Activated T-cell treated with anti-CD3 and anti-CD28 coated beads for 24 hours (primary cell): Measurements from ENCODE around the gene WEE2.

Experiments used
- DNase-seq: peaks from one replicate; pipeline ENCODE4 v3.0.0-alpha.2; 2020; ENCODE audit warnings: low read depth

WEE2 gene

GRCh38 chr7:141691540-141691939 is 16.6 kb upstream of the WEE2 start:
- no peak for DNase-seq

DNA sequence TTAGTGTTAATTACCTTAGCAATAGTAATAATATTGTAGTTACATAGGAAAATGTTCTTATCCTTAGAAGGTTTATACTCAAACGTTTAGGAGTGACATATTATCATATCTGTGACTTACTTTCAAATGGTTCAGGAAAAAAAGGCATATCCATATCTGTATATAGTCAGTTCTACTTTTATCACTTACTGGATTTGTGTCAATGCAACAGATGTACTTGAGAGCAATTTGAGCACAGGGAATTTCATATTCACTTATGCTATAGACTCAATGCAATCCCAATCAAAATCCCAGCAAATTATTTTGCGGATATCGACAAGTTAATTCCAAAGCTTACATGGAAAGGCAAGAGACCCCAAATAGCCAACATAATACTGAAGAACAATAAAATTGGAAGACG is 16.2 kb upstream of the WEE2 start:
- DNase-seq, result no peak

GRCh38 chr7:141693082-141693481 is 15.1 kb upstream of the WEE2 start:
- no peak for DNase-seq

GRCh38 chr7:141695803-141696289 is 12.3 kb upstream of the WEE2 start:
- no peak for DNase-seq

DNA sequence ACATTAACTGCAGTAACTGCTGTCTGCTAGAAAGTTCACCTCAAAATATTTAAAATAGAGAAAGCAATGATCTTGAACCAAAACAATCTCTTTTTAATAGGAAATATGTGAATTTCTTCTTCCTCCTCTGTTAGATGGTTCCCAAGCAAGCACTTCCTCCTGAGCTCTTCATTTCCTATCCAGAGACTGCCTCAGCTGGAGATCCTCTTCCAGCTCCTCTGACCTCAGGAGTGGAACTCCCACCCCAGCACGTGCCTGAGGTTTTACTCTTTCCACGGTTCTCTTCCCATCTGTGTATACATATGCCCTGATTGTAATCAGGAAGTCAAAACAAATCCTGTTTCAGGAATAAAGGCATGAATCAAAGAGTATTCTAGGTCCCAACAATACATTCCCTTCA is 11.8 kb upstream of the WEE2 start:
- DNase-seq, result no peak

GRCh38 chr7:141697211-141697871 is 10.8 kb upstream of the WEE2 start:
- no peak for DNase-seq

DNA sequence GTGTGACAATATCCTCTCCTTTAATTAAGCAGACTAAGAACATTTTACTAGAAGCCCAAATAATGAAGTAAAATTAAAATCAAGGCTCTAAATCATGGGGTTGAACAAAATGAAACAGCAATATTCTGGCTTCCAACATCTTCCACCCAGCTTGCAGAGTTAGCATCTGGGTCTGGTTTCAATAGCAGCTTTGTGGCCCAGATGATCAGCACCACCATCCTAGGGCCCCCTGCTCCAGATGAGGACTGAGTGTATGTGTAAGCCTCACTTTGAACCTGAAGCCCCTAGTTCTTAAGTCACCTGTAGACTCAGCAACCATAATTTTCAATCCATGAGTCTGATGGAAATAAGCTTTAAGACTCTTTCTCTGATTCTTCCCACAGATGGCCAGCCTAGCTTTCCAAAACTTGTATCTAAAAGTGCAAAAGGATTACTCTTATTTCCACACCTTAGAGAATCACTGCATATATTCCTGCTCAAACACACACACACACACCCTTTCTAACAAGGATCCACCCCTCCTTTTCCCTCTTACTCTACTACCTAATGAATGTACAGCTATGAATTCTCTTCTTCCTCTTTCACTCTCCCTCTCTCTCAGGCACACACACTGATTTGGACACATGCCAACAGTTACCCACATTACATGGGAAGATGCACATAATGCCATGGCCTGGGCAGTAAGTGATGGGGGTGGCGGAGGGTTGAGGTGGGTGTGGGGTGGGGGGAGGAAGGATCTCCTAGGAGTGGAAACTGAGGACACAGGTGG is 9.7 kb upstream of the WEE2 start:
- no peak for DNase-seq

- DNase-seq, result no peak
Measured at GRCh38 chr7:141699860-141700259, 8.3 kb upstream of the WEE2 start.

DNA sequence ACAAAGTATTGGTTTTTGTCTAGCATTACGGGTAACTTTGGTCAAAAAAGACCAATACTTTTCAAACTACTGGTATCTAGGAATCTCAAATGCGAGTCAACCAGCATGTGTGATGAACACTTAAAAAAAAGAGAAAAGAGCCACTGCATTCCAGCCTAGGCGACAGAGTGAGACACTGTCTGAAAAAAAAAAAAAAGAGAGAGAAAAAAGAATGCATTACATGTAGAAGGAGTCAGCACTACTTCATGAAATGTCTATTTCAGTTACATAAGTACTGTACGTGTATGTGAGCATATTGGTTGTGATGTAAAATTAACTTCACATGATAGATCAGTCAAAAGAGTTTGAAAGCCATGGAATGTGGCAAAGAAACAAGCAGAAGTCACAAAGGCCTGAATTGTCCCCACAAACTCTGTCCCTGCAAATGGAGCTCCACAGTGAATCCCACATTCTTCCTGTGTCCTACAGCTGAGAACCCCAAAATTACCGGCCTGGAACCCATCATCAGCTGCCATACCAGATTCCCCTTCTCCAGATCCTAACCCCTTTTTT is 7.8 kb upstream of the WEE2 start:
- no peak for DNase-seq

GRCh38 chr7:141700848-141701371 is 7.2 kb upstream of the WEE2 start:
- no peak for DNase-seq

GRCh38 chr7:141701489-141702046 is 6.6 kb upstream of the WEE2 start:
- DNase-seq, result peak; percentile 57

- peak; percentile 26 for DNase-seq
Measured at GRCh38 chr7:141702047-141702567, 6.0 kb upstream of the WEE2 start, which contains the start of gene DENND11. Gene DENND11 (minus strand): TSS chr7:141702166. CDS start chr7:141702153, 13 bp downstream.

- no peak for DNase-seq
Measured at GRCh38 chr7:141702892-141703291, 5.3 kb upstream of the WEE2 start.

GRCh38 chr7:141704112-141704511 is 4.0 kb upstream of the WEE2 start:
- DNase-seq, result no peak

DNA sequence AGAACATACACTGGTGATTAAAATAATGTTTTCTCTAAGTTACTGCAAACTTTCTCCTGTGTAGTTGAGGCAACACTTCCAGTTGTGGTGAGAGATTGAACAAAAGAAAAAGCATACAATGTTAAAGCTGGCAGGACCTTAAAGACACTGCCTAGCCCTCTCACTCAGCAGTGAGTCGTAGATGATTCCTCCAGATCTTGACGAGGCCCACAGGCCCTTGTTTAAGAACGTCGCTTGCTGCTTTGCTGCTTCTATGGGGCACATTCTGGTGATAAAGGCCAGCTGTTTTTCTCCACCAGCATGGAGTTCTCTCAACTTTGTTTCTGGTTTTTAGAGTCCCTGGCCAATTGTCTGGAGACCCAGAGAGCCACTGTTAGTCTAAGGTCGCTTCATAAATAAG is 3.4 kb upstream of the WEE2 start:
- DNase-seq, result no peak

DNA sequence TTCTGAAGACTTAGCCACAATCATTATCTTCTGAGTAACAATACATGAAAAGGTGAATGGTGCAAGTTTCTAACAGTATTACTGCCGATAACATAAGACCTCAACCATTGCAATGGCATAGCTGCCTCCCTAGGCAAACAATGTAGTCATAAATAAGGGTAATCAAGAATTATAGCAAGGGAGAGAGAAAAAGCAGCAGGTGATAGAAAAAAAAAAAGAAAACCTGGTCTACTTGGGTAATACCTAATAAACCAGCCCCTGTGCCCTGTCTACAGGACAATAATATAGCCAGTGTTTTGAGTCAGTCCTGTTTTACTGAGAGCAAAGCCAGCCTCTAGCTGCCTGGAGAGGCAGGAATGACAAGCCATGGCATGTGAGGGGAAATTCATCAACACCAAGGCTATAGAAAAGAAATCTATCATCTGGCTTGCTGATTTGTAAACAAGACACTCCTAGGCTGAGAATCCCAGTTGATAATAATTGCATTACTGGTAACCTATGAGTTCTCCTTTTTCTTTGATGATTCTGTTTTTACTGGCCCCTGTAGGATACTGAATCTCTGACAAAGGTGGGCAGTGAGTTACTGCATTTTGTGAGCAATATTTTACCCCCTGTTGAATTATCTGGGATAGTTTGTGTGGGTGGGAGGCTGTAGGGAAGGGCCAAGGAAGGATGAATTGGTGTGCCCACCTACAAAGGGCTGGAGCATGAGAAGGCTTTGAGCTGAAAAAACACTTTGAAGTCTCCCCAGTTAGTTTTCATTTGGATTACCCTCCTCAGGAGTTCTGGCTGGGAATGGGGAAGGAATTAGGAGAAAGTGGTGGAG is 1.7 kb upstream of the WEE2 start:
- no peak for DNase-seq

- no peak for DNase-seq
Measured at GRCh38 chr7:141709318-141709717, 1.2 kb downstream of the WEE2 start.

DNA sequence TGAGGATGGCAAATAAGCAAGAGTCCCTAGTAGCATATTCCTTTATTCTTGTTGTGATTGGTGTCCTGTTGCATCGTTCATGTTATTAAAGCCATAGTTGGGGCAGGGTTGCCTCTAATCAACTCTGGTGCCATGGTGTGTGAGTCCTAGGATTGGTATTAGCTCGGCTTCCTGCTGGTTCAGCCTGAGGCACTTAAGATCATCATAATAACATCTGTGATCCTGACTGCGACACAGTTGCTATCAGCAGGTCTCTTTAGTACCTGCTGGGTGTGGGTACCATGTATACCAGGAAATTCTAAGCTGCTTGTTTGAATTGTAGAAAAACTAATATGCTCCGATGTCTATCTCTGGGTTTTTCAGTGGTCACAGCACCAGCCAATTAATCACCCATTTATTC is 1.6 kb downstream of the WEE2 start:
- no peak for DNase-seq

- DNase-seq, result no peak
Measured at GRCh38 chr7:141710301-141710700, 2.1 kb downstream of the WEE2 start.

GRCh38 chr7:141712603-141713255 is 4.6 kb downstream of the WEE2 start:
- DNase-seq, result no peak

DNA sequence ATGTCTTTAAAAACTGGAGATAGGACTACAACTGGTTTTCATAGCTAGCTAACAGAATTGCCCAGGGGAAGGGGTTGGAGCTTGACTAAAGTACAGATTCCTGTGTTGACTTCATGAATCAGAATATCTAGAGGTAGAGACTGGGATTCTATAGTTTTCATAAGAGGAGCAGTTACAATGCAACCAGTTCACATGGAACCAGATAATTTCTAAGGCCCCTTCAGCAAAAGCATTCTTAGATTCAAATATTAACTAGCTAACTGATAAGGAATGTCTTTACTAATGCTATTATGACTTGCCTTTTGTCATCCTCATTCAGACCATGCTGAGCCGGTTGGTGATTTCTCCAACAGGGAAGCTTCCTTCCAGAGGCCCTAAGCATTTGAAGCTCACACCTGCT is 5.7 kb downstream of the WEE2 start:
- no peak for DNase-seq
